Measurements from ENCODE around the gene RBX1.
"Not testable (repeated sequence)": the region's sequence is repeated elsewhere in the genome, so short reads cannot be mapped to it uniquely, and the experiment has no call there.

RBX1 gene

DNA sequence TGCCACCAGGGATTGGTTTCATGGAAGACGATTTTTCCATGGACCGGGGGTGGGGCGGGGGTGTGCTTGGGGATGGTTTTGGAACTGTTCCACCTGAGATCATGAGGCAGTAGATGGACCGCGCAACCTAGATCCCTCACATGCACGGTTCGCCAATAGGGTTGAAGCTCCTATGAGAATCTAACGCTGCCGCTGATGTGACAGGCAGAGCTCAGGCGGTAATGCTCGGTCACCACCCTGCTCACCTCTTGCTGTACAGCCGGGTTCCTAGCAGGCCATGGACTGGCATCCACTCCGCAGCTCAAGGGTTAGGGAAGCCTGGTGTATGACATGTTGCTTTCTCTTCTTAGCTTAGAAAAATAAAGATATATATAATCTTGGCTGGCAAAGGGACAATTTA lies 22.0 kb downstream of the RBX1 start:
- DNase-seq, result no peak

DNA sequence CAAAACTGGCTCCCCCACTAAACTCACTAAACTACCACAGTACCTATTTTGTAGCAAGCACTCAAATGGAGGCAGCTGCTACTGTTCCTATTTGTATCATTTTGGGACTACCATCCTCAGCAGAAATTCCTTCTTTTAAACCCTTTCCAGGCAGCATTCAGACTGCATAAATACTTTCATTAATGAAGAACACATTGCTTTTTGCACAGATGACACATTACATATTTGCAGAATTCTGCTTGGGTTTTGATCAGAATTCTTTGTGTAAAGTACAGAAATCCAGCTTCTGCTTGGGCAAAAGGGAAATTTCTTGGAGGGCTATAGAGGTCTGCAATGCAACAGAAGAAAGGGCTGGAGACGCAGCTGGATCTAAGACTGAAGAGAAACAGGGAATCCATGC lies 24.2 kb downstream of the RBX1 start:
- DNase-seq, result no peak

DNA sequence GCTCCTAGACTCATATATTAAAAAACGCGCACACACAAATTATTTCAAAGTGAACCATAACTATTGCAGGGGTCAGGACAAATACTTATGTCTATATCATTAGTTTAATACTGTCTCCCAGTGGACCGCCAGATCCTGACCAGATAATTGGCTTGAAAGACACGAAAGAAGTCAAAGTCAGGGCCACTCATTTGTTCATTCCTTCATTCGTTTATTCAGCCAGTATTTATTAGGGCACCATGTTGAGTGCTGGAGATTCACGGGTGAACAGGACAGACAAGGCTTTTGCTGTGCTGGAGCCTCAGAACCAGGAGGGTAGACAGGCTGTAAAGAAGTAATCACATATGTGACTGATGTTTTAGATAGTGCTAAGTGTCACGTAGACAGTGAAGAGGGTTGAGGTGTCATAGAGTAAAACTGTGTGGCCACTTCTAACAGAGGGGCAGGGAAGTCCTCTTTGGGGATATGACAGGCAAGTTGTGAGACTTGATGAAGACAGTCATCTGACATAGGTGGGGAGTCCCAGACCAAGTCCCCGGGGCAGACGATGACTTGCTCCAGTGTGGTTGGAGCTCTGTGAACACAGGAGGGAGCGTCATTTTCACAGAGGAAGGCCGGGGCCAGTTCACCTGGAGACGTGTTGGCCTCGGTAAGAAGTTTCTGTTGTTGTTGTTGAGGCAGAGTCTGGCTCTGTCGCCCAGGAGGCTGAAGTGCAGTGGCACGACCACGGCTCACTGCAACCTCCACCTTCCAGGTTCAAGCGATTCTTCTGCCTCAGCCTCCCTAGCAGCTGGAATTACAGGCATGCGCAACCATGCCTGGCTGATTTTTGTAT lies 25.9 kb downstream of the RBX1 start:
- no peak for DNase-seq

DNA sequence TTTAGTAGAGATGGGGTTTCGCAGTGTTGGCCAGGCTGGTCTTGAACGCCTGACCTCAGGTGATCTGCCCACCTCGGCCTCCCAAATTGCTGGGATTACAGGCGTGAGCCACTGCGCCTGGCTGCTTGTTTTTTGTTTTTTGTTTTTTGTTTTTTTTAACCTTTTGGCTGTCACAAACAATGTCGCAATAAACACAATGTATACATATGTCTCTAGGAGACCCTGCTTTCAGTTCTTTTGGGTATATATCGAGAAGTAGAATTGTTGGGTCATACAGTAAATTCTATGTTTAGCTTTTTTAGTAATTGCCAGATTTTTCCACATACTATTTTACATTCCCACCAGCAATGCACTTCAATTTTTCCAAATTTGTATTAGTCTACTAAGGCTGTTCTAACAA lies 28.0 kb downstream of the RBX1 start:
- no peak for DNase-seq

DNA sequence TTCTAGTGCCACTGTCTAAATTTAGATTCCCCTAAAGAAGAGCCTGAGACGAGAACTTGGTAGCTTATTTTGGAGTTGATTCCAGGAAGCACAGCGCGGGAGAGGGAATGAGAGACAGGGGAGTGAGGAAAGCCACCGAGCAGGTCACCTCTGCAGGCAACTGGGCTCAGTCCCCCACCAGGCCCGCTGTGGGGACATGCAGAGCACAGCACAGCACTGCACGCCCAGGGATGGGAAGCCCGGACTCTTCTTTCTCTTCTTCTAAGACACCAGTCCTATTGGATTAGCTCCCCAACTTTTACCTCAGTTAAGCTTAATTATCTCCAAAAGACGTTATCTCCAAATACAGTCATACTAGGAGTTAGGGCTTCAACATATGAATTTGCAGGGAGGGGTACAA lies 28.7 kb downstream of the RBX1 start:
- no peak for DNase-seq

DNA sequence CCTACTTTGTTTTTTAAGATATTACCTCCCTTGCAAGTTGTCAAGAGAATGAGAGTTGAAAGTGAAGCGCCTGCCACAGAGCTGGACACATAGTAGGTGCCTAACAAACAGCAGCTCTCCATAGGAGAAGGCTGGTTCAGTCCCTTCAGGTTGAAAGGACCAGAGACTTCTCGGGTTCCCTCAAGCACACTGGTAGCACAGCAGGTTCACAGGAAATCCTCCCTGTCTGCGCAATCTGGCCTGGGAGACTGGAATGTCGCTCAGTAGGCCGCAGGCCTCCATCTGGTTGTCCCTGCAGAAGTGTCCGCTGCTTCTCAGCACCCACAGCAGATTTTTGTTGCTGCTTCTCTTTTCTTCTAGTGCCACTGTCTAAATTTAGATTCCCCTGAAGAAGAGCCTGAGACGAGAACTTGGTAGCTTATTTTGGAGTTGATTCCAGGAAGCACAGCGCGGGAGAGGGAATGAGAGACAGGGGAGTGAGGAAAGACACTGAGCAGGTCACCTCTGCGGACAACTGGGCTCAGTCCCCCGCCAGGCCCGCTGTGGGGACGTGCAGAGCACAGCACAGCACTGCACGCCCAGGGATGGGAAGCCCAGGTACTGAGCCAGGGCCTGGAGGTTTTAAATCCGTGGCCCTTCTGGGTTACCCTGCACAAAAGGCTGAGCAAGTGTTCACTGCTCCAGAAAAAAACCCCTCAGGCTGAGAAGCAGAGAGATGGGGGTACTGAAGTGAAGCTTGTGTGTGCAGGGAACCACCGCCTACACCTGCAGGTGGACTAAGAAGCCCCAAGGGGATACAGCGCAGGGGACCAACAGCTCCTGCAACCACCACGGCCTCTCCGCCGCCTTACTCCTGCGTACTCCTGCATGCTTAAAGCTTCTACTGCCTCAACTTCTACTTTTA lies 31.6 kb downstream of the RBX1 start:
- DNase-seq, result no peak

DNA sequence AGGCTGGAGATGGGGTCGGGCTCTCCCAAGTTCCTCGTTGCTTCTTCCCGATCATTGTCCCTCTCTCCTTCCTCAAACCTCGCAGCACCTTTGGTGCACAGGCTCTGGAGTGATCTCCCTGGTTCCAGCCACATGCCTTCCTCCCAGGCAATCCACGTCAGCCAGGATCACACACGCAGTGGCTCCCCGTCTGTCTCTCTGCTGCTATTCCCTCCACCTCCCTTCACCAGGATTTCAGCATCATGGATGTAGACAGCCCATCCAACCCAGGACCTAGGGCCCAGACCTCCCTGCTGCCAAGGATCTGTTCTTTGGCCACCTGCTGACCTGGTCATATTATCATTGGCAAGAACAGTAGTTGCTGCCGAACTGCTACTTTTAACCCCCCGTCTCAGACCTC lies 40.1 kb downstream of the RBX1 start:
- DNase-seq, result no peak

DNA sequence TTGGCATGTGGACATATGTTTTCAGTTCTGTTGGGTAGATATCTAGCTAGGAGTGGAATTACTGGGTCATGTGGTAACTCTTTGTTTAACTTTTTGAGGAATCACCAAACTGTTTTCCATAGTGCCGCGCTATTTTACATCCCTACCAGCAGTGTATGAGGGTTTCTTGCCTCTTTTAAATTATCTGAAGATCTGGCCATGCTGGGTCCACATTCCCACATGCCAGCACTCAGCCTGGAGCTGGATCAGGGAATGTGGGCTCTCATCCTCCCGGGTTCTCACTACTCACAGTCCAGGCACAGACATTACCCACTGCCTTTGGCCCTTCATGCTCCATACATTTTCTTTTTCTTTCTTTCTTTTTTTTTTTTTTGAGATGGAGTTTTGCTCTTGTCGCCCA lies 44.6 kb downstream of the RBX1 start:
- no peak for DNase-seq

DNA sequence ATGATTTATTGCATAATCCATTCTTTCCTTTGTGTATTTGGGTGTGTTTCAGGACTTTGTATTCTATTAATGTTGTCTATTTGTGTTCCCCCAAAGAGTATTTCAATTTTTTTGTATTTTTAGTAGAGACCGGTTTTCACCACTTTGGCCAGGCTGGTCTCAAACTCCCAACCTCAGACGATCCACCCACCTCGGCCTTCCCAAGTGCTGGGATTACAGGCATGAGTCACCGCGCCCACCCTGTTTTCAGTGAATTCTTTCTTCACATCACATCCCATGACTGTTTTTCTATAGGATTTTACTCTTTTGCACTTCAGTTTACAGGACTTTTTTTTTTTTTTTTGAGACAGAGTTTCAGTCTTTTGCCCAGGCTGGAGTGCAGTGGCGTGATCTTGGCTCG lies 46.3 kb downstream of the RBX1 start:
- no peak for DNase-seq

DNA sequence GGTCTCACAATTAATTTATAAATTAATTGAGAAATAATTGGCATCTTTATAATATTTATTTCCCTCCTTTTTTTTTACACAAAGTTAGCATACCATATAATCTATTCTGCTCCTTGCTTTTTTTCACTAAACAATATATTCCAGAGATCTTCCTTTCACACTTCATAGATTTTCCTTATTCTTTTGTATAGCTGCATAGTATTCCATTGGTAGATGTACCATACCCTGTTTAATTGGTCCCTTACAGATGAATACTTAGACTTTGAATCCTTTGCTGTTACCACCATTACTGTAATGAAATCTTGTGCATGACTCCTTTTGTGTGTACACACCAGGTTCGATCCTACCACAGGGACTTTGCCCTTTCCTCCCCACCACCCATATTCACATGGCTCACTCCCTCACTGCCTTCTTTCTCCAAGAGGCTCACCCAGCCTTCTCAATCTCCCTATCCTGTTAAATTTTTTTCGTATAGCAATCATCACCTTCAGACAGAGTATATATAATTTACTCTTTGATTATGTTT lies 48.9 kb downstream of the RBX1 start:
- DNase-seq, result no peak

DNA sequence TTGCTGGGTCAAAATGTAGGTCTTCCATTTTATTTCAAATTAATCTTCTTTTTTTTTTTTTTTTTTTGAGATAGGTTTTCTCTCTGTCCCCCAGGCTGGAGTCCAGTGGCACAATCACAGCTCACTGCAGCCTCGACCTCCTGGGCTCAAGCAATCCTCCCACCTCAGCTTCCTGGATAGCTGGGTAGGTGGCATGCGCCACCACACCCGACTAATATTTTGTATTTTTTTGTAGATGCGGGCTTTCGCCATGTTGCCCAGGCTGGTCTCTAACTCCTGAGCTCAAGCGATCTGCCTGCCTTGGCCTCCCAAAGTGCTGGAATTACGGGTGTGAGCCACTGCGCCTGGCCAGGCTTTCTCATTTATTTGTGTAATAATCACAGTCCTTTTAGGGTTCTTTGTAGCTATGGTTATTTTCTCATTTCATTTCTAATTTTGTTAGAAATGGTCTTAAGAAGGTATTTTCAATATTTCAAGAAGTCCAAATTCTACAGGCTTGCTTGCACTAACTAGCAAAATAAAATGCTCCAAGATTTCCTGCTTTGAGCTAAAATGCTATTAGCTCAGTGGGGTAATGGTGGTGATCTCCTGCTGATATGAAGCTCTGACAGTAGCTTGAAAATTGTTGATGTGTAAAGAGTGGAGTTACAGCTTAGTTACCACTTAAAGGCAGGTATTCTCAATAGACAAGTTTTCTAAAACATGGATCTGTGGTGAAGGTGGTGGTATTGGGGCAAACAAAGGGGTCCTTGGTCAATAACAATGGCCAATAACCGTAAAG lies 50.0 kb downstream of the RBX1 start:
- DNase-seq, result no peak

DNA sequence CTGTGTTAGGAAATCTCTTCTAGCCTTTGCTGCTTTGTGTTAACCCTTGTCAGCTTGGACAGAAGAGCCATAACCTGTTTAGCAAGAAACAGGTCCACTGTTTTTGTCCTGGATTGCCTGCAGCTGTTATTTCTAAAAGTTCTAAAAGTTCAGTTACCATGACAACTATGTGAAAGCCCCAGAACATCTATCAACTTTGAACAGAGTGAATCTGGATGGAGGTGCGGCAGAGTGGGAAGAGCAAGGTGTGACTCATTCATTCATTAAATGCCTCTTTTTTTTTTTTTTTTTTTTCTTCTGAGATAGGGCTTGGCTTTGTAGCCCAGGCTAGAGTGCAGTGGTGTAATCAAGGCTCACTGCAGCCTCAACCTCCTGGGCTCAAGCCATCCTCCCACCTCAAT lies 50.5 kb downstream of the RBX1 start:
- DNase-seq, result no peak

DNA sequence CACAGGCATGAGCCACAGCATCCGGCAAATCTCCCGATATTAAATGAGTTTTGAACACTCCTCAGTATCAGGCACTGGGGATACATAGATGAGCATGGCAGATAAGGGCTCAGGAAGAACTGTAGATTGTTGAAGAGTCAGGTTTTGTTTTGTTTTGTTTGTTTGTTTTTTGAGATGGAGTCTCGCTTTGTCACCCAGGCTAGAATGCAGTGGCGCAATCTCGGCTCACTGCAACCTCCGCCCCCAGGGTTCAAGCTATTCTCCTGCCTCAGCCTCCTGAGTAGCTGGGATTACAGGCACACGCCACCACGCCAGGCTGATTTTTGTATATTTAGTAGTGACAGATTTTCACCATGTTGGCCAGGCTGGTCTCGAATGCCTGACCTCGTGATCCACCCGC lies 51.2 kb downstream of the RBX1 start:
- not testable (repeated sequence) for DNase-seq

DNA sequence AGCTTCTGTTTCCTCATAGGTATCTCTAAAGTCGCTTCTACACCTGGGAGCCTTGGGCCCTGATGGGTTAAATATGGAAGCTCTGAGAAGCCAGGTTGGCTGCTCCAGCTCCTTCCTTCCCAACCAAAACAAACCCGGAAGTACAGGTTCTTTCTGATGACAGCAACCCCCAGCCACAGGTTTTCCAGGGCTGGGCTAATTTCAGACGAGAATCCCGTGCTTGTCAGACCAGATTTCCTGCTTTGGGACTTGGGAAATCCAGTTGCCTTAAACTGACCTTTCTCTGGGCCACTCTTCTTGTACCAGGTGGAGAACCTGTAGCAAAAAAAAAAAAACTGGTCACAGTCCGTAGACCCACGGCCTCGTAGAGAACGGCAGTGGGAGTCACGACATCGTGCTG lies 51.9 kb downstream of the RBX1 start:
- no peak for DNase-seq

DNA sequence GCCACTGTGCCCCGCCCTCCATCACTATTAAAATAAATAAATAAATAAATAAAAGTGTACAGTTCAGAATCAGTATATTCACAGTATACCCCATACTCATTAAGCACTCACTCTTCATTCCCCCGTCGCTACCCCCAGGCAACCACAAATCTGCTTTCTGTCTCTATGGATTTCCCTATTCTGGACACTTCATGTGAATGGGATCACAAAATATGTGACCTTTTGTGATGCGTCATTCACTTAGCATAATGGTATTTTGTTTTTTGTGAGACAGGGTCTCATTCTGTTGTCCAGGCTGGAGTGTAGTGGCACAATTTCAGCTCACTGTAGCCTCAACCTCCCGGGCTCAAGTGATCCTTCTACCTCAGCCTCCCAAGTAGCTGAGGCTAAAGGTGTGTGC lies 52.8 kb downstream of the RBX1 start:
- DNase-seq, result no peak

DNA sequence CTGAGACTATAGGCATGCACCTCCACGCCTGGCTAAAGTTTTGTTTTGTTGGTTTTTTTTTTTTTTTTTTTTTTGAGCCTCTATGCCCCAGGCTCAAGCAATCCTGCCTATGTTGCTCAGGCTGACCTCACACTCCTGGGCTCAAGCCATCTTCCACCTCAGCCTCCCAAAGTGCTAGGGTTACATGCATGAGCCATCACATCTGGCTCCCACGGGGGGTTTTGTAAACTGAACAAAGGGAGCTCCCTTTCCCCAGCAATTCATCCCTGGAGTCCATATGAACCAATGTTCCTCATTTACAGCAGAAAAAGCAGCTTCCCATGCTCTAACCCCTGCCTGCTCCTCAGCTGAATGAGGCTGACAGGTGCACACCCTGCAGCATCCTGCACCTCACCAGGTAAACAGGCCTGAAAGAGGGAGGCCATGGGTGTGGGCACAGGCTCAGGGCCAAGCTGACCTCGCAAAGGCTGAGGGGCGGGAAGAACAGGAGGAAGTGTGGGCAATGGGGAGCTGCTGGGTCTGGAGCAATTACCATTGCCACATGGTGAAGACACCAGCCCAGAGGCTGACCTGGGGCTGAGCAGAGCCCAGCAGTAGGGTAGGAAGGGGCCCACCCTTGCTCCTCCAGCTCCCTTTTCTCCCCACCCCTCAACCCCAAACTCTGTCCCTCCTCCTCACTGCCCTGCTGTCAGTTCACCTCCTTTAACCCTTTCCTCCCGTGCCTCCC lies 58.2 kb downstream of the RBX1 start:
- DNase-seq, result no peak

DNA sequence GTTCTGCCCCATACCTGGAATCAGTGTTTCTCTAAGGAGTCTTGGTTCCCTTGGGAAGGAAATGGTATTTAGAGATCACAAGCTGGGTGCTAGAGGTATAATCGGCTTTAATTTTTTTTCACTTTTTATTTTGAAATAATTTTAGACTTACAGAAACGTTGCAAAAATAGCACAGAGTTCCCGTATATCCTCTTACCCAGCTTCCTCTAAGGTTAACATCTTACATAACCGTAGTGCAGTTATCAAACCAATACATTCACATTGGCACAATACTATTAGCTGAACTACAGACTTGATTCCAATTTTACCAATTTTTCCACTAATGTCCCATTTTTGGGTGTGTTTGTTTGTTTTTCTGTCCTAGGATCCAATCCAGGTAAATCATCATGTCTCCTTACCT lies 63.8 kb downstream of the RBX1 start:
- no peak for DNase-seq

DNA sequence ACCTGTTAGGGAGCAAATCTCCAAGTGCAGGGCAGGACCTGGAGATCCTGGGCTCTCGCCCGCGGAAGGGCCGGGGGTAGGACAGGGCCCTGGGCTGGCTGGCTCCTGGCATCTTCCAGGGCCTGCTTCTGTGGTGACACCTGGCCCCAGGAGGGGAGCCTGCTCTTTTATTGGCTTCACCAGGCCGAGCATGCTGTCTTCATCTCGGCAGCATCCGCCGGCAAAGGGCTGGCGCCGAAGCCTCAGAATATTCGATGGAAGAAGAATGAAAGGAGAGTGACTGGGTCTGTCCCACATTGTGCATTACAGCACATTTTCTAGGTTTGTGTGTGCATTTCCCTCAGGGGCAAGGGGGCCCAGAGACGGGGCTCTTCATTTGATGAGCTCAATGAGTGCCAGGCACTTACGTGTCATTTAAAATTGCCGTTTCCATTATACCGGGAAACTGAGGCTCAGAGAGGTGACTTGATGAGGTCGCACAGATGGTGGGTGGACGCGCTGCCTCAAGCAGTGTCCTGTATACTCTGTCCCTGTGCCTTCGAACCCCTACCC lies 70.0 kb downstream of the RBX1 start:
- no peak for DNase-seq

DNA sequence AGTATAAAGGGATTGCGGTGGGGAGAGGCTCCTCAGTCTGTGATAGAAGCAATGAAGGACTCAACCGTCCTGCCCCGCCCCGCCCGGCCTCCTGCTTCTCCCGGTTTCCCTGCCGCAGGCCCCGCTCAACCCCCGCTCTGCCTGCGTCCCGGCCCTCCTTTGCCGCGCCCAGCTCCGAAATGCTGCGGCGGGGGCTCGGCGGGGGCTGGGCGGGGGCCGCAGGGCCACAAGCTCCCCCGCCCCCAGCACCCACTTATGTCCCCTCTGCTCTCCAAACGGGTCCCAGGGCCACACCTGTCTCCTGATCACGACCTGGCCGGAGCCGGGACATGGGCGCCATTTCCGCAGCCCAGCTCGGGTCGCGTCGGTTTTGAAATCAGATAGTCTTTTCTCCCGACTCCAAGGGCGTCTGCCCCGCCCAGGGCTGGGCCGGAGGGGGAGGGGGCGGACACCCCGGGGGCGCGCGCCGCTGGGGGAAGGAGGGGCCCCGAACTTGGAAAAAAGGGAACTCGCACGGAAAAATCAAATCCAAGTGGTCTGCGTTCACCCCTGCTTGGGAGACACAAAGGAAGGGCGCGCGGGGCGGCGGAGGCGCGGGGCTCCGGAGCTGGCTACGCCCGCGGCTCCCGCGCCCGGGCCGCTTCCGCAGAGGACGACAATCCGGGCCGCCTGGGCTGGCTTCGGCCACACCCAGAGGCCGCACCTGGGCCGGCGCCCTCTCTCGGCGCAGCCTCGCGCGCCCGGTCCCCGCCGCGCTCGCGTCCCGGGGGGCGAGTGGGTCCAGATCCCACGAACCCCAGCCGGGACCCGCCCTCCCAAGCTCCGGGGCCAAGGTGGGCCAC lies 70.7 kb downstream of the RBX1 start:
- peak; percentile 25 for DNase-seq

DNA sequence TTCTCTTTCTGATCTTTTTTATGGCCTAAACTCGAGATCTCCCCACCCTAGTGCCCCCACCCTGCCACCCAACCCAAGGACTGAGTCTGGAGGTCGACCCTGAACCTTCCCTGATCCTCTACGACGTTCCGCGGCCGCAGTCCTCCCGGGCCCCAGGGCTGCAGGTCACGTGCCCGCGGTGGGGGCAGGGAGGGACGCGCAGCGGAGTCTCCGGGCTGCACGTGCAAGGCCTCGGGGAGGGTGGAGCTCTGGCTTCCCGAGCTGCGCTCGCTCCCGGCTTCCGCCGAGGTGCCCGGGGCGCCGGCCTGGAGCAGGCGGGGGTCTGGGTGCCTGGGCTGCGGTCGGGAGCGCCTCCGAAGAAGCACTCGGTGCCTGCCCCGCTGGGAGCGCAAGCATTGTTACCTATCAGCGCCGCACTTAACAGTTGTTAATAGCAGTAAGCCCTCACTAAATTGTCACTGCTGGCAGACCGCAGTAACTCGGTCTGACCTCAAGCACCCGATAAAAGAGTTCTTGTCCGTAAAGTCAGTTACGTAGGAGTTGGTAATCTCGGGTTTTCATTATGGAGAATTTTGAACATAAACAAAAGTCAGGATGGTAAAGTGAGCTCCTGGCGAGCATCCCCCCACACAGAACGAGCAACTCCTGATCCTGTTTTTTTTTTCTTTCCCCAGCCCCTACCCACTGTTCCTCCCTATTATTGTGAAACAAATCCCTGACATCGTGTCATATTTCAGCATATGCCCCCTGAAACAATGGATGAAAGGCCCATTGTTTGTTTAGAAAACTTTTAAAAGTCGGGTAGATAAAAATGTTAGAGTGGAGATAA lies 71.5 kb downstream of the RBX1 start:
- DNase-seq, result peak; percentile 46
